Measurements from ENCODE around the gene CDPF1.

The CDPF1 gene

GRCh38 chr22:46250035-46250782 is at the start of gene CDPF1:
TSS of gene CDPF1 (minus strand) at chr22:46250293. CDS start at chr22:46248284, 2,009 bp downstream.
- DNase-seq, result peak; percentile 71

GRCh38 chr22:46299101-46299500 is 49.0 kb upstream of the CDPF1 start:
- no peak for DNase-seq

DNA sequence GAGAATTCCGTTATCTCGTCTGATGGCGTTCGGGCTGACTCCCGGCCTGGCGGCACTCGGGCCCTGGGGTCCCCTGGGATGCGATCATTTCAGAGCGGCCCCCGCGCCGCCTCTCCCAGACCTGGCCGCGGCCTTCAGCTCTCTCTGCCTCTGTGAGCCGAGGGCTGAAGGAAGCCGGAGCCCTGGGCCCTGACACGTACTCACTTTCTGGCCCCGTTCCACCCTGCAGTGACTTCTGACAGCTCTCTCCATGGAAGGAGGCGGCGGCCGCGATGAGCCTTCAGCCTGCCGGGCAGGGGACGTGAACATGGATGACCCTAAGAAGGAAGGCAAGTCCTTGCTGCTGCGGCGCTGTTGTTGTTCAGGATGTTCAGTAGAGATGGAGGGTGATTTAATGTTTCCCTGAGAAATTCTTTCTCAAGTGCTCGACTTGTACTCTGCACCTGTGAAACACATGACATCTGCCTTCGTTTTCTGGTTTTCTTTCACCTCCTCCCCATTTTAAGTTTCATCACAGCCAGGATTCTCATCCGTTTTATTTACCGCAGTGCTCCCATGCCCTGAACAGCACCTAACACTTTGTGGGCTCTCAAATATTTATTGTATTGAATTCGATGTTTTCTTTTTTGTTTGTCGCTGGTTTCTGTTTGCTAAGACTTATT is 47.2 kb upstream of the CDPF1 start:
- no peak for DNase-seq

- peak; percentile 97 for DNase-seq
Measured at GRCh38 chr22:46296257-46297150, 46.4 kb upstream of the CDPF1 start, which contains the start of gene GTSE1. TSS of gene GTSE1 (plus strand) at chr22:46296870. CDS start at chr22:46297401, 531 bp downstream.

- DNase-seq, result no peak
Measured at GRCh38 chr22:46295277-46295971, 45.3 kb upstream of the CDPF1 start.

DNA sequence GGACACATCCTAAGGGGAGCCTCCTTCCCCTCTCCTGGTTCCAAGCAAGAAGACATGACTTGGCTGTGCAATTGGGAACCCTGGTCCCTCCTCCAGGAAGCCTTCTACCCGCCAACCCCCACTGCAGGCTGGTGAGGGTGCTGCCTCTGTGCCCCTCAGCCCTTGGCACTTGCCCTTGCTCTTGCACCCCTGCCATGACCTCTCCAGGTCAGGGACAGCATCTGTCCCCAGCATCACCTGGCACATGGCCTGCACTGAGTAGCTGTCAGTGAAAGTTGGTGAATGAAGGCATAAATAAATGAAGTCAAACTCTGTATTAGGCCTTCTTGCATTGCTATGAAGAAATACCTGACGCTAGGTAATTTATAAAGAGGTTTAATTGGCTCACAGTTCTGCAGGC is 44.7 kb upstream of the CDPF1 start:
- DNase-seq, result no peak

DNA sequence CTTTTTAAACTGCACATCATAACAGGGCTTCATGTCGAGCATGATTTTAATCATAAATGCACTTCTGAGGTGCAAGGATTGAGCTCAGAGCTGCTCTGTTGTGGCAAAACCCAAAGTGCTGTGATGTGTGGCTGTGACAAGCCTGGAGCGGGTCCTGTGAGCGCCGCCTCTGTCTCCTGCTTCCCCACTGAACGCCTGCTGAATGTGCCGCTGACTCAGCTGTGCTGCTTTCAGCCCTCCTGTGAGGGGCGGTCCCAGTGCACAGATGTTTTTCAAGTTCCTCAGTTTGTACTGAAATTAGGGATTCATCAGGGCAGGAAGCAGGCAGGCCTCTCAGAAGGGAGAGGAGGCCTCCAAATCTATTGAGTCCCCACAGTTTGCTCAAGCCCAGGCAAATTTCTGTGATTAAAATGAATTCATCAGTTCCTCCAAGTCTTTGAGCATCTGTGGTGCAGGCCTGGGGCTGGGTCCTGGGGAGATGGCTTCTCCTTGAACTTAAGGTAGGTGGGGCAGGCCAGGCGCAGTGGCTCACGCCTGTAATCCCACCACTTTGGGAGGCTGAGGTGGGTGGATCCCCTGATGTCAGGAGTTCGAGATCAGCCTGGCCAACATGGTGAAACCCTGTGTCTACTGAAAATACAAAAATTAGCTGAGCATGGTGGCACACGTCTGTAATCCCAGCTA is 43.6 kb upstream of the CDPF1 start:
- DNase-seq, result no peak

GRCh38 chr22:46292732-46293131 is 42.6 kb upstream of the CDPF1 start:
- DNase-seq, result no peak

GRCh38 chr22:46292173-46292572 is 42.1 kb upstream of the CDPF1 start:
- no peak for DNase-seq

- DNase-seq, result no peak
Measured at GRCh38 chr22:46290843-46291785, 41.0 kb upstream of the CDPF1 start.

GRCh38 chr22:46290121-46290842 is 40.2 kb upstream of the CDPF1 start:
- DNase-seq, result no peak

DNA sequence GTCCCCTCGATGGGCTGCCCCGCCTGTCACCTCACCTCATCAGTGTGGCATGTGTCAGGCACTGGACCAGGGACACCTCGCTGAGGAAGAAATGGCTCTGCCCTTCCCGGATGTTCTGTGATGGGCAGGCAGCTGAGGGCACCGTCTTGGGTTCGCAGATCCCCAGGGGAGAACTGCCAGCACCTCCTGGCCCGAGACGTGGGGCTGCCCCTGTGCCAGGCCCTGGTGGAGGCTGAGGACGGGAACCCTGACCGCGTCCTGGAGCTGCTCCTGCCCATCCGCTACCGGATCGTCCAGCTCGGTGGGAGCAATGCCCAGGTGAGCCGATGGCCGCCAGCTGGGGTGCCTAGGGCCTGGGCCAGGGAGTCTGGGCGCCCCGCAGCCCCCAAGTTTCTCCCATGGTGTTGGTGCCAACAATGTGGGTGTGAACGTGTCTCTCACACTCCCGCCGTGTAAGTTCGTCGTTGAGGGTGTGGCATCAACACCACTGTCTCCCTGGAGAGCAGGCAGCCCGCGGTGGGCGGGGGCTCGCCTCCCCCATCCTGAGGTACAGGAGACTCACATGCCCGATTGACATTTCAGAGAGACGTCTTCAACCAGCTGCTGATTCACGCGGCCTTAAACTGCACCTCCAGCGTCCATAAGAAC is 39.3 kb upstream of the CDPF1 start:
- no peak for DNase-seq

DNA sequence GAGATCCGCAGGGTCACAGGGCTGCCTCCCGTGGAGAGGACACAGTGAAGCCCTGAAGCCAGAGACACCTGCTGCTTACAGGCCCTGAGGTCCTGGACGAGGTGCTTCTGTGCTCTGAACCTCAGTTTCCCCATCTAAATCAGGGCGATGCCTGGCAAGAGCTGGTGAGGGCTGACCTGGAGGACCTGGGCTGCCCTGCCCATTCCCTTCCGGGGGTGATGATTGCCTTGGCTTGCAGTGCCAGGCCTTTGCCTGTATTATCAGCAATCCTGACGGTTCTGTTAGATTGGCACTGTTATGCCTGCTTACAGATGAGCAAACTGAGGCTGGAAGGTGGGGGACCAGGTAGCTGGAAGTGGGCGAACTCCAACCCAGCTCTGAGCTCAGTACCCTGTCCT is 38.8 kb upstream of the CDPF1 start:
- no peak for DNase-seq

DNA sequence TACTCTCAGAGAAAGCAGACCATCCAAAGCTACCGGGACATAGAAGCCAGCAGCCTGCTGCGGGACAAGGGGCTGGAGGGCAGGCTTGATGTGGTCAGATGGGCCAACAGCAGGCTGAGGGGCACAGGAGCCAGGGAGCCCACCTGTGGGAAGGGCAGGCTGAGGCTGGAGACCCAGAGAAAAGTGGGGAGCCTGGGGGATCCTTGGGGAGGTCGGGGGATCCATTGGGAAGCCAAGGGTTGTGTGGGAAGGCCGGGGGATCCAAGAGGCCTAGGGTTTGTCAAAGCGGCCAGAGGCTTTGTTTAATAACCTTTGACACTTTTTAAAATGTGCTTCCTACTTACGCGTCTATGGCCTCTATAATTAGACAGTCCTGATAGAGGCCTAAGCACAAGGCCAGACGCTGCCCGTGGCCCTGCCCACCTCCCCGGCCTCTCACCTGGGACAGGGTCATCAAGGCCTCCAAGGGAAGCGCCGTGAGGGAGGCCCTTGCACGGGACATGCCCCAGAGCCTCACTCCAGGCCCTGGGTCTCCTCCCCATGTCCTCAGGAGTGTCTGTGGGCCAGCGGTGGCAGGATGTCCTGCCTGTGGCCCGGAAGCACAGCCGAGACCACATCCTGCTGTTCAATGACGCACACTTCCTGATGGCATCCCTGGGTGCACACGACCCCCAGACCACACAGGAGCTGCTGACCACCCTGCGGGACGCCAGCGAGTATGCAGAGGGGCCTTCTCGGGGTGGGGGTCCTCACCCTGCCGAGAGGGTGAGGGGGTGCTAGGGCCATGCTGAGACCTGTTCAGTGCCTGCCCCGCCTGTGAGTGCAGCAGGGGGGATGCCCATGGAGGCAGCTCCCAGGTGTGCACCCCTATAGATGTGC is 38.0 kb upstream of the CDPF1 start:
- no peak for DNase-seq

DNA sequence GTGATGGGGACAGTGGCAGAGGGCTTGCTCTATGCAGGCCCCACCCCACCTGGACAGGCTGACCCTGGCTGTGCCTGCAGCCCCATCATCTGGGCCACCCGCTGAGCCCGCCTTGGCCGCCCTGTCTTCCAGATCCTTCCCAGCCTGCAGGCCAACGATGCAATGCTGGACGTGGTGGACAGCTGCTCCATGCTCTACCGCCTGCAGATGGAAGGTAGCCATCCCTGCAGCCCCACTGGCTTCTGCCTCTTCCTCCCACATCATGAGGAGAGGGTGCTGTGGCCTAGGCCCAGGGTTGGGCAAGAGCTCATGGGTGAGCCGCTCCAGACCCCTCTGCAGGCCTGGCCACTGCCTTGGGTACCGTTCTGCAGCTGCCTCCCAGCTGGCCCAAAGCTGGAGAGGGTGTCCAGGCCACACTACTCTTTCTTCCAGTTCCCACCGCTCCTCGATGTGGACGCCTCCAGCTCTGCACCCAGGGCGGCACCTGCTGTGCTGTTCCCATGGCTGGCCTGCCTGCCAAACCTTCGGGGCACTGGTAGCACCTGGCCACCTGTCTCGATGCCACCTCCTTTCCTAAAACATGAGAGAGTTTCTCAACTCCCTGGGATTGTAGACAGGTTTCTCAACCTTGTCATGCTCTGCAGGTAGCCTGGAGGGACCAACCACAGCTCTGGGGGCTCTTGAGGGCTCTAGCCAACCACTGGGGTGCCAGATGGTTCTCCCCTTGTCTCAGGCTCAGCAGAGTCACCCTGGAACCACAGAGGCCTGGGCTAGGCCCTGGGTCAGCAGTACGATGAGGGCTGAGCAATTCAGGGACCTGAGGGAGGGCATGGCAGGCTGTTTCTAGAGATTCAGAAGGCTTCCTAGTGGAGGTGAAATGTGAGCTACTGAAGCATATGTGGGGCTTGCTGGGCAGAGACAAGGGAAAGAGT is 37.1 kb upstream of the CDPF1 start:
- DNase-seq, result no peak

DNA sequence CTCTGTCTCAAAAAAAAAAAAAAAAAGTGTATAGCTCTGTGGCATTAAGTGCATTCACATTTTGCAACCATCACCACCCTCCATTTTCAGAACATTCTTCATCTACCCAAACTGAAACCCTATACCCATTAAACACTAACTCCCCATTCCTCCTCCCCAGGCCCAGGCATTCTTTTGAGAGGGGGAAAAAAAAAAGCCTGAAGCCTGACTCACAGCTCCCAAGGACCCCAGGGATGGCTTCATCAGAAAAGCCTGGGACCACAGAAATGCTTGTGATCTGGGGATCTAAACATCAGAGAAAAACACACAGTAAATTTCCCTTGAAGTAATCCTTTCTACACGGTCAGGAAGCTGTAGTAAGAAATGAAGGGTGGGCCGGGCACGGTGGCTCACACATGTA is 35.9 kb upstream of the CDPF1 start:
- DNase-seq, result no peak

DNA sequence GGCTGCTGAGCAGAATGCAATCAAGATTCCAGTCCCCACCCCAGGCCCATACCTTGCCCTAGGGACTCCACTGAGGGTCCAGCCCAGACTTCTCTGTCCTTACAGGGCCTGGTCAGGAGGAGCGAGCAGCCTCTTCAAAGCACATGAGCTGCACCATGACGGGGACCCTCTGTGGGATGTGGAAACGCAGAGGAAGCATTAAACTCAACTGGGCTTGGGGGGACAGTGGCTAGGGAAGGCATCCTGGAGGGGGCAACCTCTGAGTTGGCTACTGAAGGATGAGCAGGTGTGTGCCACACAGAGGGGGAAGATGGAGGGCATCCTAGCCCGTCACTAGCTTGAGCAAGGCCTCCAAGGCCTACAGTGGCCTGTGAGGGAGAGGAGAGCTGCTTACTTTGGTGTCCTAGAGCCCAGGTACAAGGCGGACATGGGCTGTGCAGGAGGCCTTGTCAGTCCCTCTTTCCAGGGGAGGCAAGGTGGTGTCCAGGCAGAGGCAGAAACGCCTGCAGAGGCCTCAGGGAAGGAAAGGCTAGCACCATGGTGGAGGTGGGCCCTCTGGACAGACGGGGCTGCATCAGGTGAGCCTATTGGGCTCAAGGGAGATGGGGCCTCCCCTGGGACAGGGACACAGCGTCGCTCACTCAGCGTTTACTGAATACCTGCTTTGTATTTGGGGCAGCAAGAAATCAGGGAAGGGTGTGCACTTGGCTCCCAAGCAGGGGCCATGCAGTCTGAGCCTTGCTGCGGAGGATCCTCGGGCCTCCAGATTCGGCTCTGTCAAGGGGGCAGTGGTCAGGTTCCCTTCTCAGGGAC is 32.0 kb upstream of the CDPF1 start:
- no peak for DNase-seq
